HCT116 (cell line): Measurements from ENCODE around the gene HOXD8. TPM values are rescaled to one million over a fixed set of nuclear protein-coding genes. Genes with fewer than 3 reads are reported as not detected.

ENCODE experiments used
- ATAC-seq: fragments of 200-7000 bp; cut with Tn5 transposase; 2 replicates; pipeline ENCODE4 v1.9.1; 2020; ENCODE audit warnings: mild to moderate bottlenecking, moderate library complexity
- BruUV-seq: library from RNA; stranded (reverse); fragments of 400-500 nt; replicated peaks from 2 replicates; lab custom pipeline; 2021; lab: Mats Ljungman, UMichigan
- CTCF ChIA-PET: fragments of 300-600 bp; sonication (Branson Sonifier 250); formaldehyde crosslinking; loops from one replicate; lab custom pipeline; 2021; ENCODE audit warnings: antibody characterized with exemption; lab: Charles Lee
- POLR2A ChIA-PET: fragments of 300-600, 350-600 bp; sonication (Branson Sonifier 250); formaldehyde crosslinking; loops from one replicate; lab custom pipeline; 2021; ENCODE audit warnings: antibody characterized with exemption; lab: Charles Lee
- RAD21 ChIA-PET, 2 experiments: fragments of 300-600 bp; sonication (Branson Sonifier 250); formaldehyde crosslinking; loops; one replicate each; lab custom pipeline; 2023; ENCODE audit warnings: low total read pairs in 2 of 2; ENCODE audit not compliant: uncharacterized antibody in 2 of 2, unreplicated experiment in 2 of 2, low non-redundant PET in 1 of 2; lab: Charles Lee
- DNase-seq: peaks from one replicate; pipeline ENCODE4 v3.0.0-alpha.2; 2010; ENCODE audit warnings: low read depth, low spot score
- H2AFZ ChIP-seq: fragments of 200-600 bp; shearing (Covaris generic), sonication (generic); 2 replicates; pipeline ENCODE4 v1.6.1; 2017; ENCODE audit warnings: low read depth, mixed run types, mixed read lengths, antibody characterized with exemption, low read length; ENCODE audit not compliant: poor library complexity, severe bottlenecking
- H3K27ac ChIP-seq: 2 replicates; pipeline ENCODE4 v1.5.1; 2012; ENCODE audit warnings: low read depth, low read length
- H3K27me3 ChIP-seq: fragments of 200-600 bp; sonication (generic); 2 replicates; pipeline ENCODE4 v1.6.1; 2016; ENCODE audit warnings: mixed run types, low read length, mixed read lengths; ENCODE audit not compliant: insufficient read depth
- H3K36me3 ChIP-seq, 2 experiments: fragments of 200-500 bp in 1 of 2; fragments of 200-600 bp in 1 of 2; sonication (Bioruptor generic) in 1 of 2; sonication (generic) in 1 of 2; 2 replicates each; pipeline versions ENCODE4 v1.5.1 to v1.6.1; 2014 to 2016; ENCODE audit warnings: low read length in 2 of 2, inconsistent platforms in 1 of 2, mixed read lengths in 1 of 2, mixed run types in 1 of 2; ENCODE audit not compliant: insufficient read depth in 2 of 2, control insufficient read depth in 1 of 2
- H3K4me1 ChIP-seq, 2 experiments: fragments of 200-600 bp in 1 of 2; sonication (generic) in 1 of 2; 2 replicates each; pipeline versions ENCODE4 v1.5.1 to v1.6.1; 2012 to 2017; ENCODE audit warnings: low read length in 2 of 2, inconsistent platforms in 1 of 2, mild to moderate bottlenecking in 1 of 2, mixed read lengths in 1 of 2, mixed run types in 1 of 2, moderate library complexity in 1 of 2; ENCODE audit not compliant: insufficient read depth in 2 of 2, control insufficient read depth in 1 of 2
- H3K4me2 ChIP-seq: fragments of 200-600 bp; sonication (generic); 2 replicates; pipeline ENCODE4 v1.6.1; 2017; ENCODE audit warnings: mixed run types, low read length, mixed read lengths
- H3K4me3 ChIP-seq, 2 experiments: fragments of 200-600 bp in 1 of 2; sonication (generic) in 1 of 2; replicated peaks in 1 of 2; 2 replicates each; pipeline ENCODE4 v1.5.1; 2011 to 2016; ENCODE audit warnings: low read length in 2 of 2, control low read depth in 1 of 2, low read depth in 1 of 2, mild to moderate bottlenecking in 1 of 2, mixed read lengths in 1 of 2, mixed run types in 1 of 2
- H3K79me2 ChIP-seq: fragments of 200-600 bp; sonication (generic); 2 replicates; pipeline ENCODE4 v1.6.1; 2017; ENCODE audit warnings: mild to moderate bottlenecking, mixed run types, low read length, moderate library complexity, mixed read lengths; ENCODE audit not compliant: insufficient read depth
- H3K9ac ChIP-seq: fragments of 200-600 bp; sonication (generic); 2 replicates; pipeline ENCODE4 v1.6.1; 2016; ENCODE audit warnings: low read length, mixed read lengths
- H3K9me2 ChIP-seq: fragments of 200-600 bp; sonication (generic), shearing (Covaris generic); 2 replicates; pipeline ENCODE4 v1.6.1; 2017; ENCODE audit warnings: mixed run types, mild to moderate bottlenecking, moderate library complexity; ENCODE audit not compliant: insufficient read depth
- H3K9me3 ChIP-seq, 2 experiments: fragments of 200-500 bp in 1 of 2; fragments of 200-600 bp in 1 of 2; sonication (Bioruptor generic) in 1 of 2; sonication (generic) in 1 of 2; 2 replicates each; pipeline ENCODE4 v1.6.1; 2014 to 2017; ENCODE audit warnings: low read length in 2 of 2, mixed read lengths in 2 of 2, inconsistent platforms in 1 of 2, low read depth in 1 of 2, mild to moderate bottlenecking in 1 of 2, mixed run types in 1 of 2, moderate library complexity in 1 of 2; ENCODE audit not compliant: control insufficient read depth in 1 of 2, insufficient read depth in 1 of 2
- H4K20me1 ChIP-seq: fragments of 200-600 bp; sonication (generic), shearing (Covaris generic); 2 replicates; pipeline ENCODE4 v1.6.1; 2017; ENCODE audit warnings: mixed run types, mild to moderate bottlenecking, moderate library complexity; ENCODE audit not compliant: insufficient read depth
- CBX3 ChIP-seq: IDR thresholded peaks from 2 replicates; pipeline ENCODE4 v1.6.1; 2012; ENCODE audit warnings: low read depth
- CEBPB ChIP-seq: IDR thresholded peaks from 2 replicates; pipeline ENCODE4 v1.6.1; 2012; ENCODE audit warnings: low read depth
- EGR1 ChIP-seq: IDR thresholded peaks from 2 replicates; pipeline ENCODE4 v1.6.1; 2012; ENCODE audit warnings: low read depth
- POLR2A ChIP-seq: IDR thresholded peaks from 2 replicates; pipeline ENCODE4 v1.7.0; 2011; ENCODE audit warnings: borderline replicate concordance; ENCODE audit not compliant: insufficient read depth, insufficient read length; ENCODE audit errors: extremely low read depth
- POLR2AphosphoS5 ChIP-seq: IDR thresholded peaks from 2 replicates; pipeline ENCODE4 v1.6.1; 2011; ENCODE audit warnings: mild to moderate bottlenecking, low read depth, low read length, moderate library complexity
- RAD21 ChIP-seq: IDR thresholded peaks from 2 replicates; pipeline ENCODE4 v1.6.1; 2012; ENCODE audit warnings: low read depth, mild to moderate bottlenecking
- SIN3A ChIP-seq: IDR thresholded peaks from 2 replicates; pipeline ENCODE4 v1.6.1; 2012; ENCODE audit warnings: low read depth
- intact Hi-C: fragments of 100-400 bp; cut with micrococcal nuclease; formaldehyde crosslinking; loops from 2 replicates; pipeline ENCODE4 v1.10.0; 2022
- total RNA-seq: library from RNA; stranded (reverse); gene quantifications from one replicate; pipeline ENCODE4 v1.2.1, GENCODE V29; 2021; ENCODE audit not compliant: unreplicated experiment
- TF ChIP-seq, protein P1 (sequence below): IDR thresholded peaks from 2 replicates; pipeline ENCODE4 v1.6.1; 2011; ENCODE audit warnings: mild to moderate bottlenecking, low read length, moderate library complexity; ENCODE audit not compliant: insufficient replicate concordance; ENCODE audit errors: extremely low read depth

HOXD8 gene
- total RNA-seq, 1 experiment from 2014 or later: 6.0 TPM

DNA sequence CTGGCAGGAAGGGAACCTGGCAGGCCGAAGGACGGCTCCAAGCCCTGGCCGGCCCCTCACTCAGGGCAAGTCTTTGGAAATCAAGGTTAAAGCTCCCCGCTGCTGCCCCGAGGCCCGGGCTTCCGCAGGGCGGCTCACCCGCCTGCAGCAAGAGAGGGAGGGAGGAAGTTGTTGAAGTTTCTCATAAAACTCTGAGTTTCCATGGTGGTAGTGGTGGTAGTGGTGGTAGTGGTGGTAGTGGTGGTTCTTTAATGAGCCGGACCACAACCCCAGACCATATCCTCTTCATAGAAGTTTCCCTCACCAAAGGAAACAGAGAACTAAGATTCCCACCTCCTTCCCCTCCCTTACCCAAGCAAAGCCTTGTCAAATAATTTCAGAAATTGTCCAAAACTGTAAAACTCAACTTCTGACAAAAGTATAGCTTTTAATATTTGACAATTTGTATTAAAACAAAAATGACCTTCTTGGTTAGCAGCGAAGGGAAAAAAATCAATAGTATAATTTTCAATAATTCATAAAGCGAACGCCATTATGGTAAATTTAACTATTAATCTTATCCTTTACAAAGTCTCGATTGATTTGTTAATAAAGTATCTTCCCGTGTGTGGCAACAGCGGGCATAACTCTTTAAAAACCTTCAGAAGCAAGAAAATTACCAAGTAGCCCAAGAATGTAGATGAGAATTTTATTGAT lies 14.4 kb upstream of the HOXD8 start (continued):
- TF ChIP-seq, protein P1, sequence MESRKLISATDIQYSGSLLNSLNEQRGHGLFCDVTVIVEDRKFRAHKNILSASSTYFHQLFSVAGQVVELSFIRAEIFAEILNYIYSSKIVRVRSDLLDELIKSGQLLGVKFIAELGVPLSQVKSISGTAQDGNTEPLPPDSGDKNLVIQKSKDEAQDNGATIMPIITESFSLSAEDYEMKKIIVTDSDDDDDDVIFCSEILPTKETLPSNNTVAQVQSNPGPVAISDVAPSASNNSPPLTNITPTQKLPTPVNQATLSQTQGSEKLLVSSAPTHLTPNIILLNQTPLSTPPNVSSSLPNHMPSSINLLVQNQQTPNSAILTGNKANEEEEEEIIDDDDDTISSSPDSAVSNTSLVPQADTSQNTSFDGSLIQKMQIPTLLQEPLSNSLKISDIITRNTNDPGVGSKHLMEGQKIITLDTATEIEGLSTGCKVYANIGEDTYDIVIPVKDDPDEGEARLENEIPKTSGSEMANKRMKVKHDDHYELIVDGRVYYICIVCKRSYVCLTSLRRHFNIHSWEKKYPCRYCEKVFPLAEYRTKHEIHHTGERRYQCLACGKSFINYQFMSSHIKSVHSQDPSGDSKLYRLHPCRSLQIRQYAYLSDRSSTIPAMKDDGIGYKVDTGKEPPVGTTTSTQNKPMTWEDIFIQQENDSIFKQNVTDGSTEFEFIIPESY: no peak
- TF ChIP-seq RAD21 (no peak), CEBPB (no peak), SIN3A (no peak), POLR2A (no peak), EGR1 (no peak)

DNA sequence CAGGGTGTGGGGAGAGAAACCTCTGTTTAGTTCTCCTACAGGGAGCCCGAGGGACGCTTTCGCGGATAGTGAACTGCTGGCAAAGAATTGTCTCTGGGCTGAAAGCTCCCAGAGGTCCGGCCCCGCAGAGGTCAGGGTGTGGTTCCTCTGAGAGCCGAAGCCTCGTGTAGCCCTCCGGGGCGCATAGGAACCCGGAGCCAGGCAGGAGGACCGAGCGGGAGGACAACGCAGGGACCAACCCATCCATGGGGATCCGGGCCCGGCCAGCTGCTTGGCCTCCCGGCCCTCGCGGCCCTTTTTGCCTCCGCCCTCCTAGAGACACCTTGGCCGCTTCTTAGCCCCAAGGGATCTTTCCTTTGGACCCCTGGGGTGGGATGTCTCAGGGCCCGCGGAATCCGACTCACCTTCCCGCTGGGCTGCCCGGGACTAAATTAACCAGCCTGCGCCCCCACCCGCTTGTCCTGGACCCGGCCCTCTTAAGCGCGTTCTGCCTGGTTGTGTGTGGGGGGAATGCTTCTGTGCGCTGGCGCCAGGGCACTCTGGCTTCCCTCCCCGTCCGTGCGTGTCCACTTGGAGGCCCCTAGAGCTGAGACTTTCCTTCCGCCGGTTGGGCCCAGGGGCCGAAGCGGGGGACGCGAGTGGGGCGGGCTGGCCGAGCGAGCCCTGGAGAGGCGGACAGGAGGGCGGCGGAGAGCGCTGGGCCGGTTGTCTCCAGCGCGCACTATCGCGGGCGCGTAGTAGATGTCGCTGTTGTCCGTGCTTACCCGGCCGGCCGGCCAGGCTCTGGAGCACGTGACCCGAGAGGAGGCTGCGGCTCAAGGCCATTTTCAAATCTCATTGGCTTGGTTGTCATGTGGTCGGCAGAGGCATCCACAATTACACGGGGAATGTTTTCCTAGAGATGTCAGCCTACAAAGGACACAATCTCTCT lies 13.4 kb upstream of the HOXD8 start, which contains the start of gene HOXD10:
Gene HOXD10 (plus strand): TSS at position 896 of the 931 bp plus-strand sequence. CDS start 56 bp downstream, outside the sequence.
- Histone ChIP-seq H3K9ac (no peak within 1 kb of the TSS), H3K27me3 (no peaks in the 10 kb centered on the region), H3K9me2 (no peaks in the 10 kb centered on the region), H3K36me3 (no peaks in the 10 kb centered on the region), H3K4me3 (no peak within 1 kb of the TSS), H2AFZ (no peak within 1 kb of the TSS), H3K9me3 (no peaks in the 10 kb centered on the region), H3K79me2 (no peaks in the 10 kb centered on the region), H3K4me1 (peaks cover 0 to 11% of the 10 kb centered on the region in 2 experiments; a peak in 1 of 4 replicates), H3K27ac (no peak within 1 kb of the TSS), H4K20me1 (no peaks in the 10 kb centered on the region), H3K4me2 (no peak within 1 kb of the TSS)
- ATAC-seq: no peak
- intact Hi-C loops: no loop called here
- POLR2A ChIA-PET: no interaction called here
- CTCF ChIA-PET: no interaction called here
- BruUV-seq: no TSS peak
- no peak for TF ChIP-seq POLR2AphosphoS5
- TF ChIP-seq CBX3: no peak
- RAD21 ChIA-PET: no interaction called here
- no peak for DNase-seq
